Skeletal muscle satellite cell (primary cell): ENCODE data around the gene RANGAP1.

ENCODE experiments used
- H3K27me3 ChIP-seq: 2 replicates; pipeline ENCODE4 v1.7.0; 2013; ENCODE audit warnings: low read length; ENCODE audit not compliant: control insufficient read depth, insufficient read depth
- H3K36me3 ChIP-seq: 2 replicates; pipeline ENCODE4 v1.7.0; 2013; ENCODE audit warnings: mild to moderate bottlenecking, control low read depth, low read length; ENCODE audit not compliant: insufficient read depth
- H3K4me1 ChIP-seq: 2 replicates; pipeline ENCODE4 v1.7.0; 2013; ENCODE audit warnings: low read length; ENCODE audit not compliant: control insufficient read depth, insufficient read depth
- H3K4me2 ChIP-seq: 2 replicates; pipeline ENCODE4 v1.7.0; 2013; ENCODE audit warnings: mild to moderate bottlenecking, low read length
- H3K4me3 ChIP-seq: 2 replicates; pipeline ENCODE4 v1.7.0; 2013; ENCODE audit warnings: low read length
- H3K9ac ChIP-seq: 2 replicates; pipeline ENCODE4 v1.7.0; 2013; ENCODE audit warnings: mild to moderate bottlenecking, low read depth, low read length, moderate library complexity
- H3K9me3 ChIP-seq: replicated peaks from 2 replicates; pipeline ENCODE4 v1.7.0; 2013; ENCODE audit warnings: mild to moderate bottlenecking, control low read depth, low read length

RANGAP1 gene

GRCh38 chr22:41226723-41227655 is 59.0 kb downstream of the RANGAP1 start:
- no peaks in the 10 kb centered on the region for H3K4me1 ChIP-seq
- H3K4me2 ChIP-seq = no peak overlapping the region
- H3K9ac ChIP-seq = no peak overlapping the region
- no peaks in the 10 kb centered on the region for H3K9me3 ChIP-seq
- peaks cover 57% of the 10 kb centered on the region for H3K36me3 ChIP-seq
- H3K4me3 ChIP-seq = no peak overlapping the region
- H3K27me3 ChIP-seq = no peaks in the 10 kb centered on the region

- no peaks in the 10 kb centered on the region for H3K4me1 ChIP-seq
- H3K27me3 ChIP-seq = no peaks in the 10 kb centered on the region
- H3K4me3 ChIP-seq = no peak overlapping the region
- peaks cover 64% of the 10 kb centered on the region for H3K36me3 ChIP-seq
- no peak overlapping the region for H3K9ac ChIP-seq
- H3K4me2 ChIP-seq = no peak overlapping the region
- no peaks in the 10 kb centered on the region for H3K9me3 ChIP-seq
Observed at GRCh38 chr22:41223535-41223934, 62.5 kb downstream of the RANGAP1 start.

GRCh38 chr22:41222846-41223507 is 63.0 kb downstream of the RANGAP1 start:
- no peaks in the 10 kb centered on the region for H3K9me3 ChIP-seq

GRCh38 chr22:41217553-41218157 is 68.3 kb downstream of the RANGAP1 start:
- Histone ChIP-seq H3K36me3 (peaks cover 27% of the 10 kb centered on the region), H3K9ac (peak overlapping the region; percentile 65), H3K4me3 (peak overlapping the region; percentile 35)

More at GRCh38 chr22:41222846-41223507, 63.0 kb downstream of the RANGAP1 start:
- no peak overlapping the region for H3K4me2 ChIP-seq
- H3K4me1 ChIP-seq = peaks cover 2% of the 10 kb centered on the region
- H3K9ac ChIP-seq = no peak overlapping the region
- H3K27me3 ChIP-seq = no peaks in the 10 kb centered on the region
- no peak overlapping the region for H3K4me3 ChIP-seq
- H3K36me3 ChIP-seq = peaks cover 60% of the 10 kb centered on the region

GRCh38 chr22:41216984-41217383 is 69.0 kb downstream of the RANGAP1 start:
- Histone ChIP-seq H3K27me3 (no peaks in the 10 kb centered on the region), H3K9ac (peak overlapping the region; percentile 65), H3K4me1 (peaks cover 16% of the 10 kb centered on the region), H3K9me3 (no peaks in the 10 kb centered on the region), H3K36me3 (peaks cover 27% of the 10 kb centered on the region), H3K4me2 (peak overlapping the region; percentile 74), H3K4me3 (peak overlapping the region; percentile 35)

More at GRCh38 chr22:41217553-41218157, 68.3 kb downstream of the RANGAP1 start:
- Histone ChIP-seq H3K4me2 (peak overlapping the region; percentile 74), H3K9me3 (no peaks in the 10 kb centered on the region), H3K27me3 (no peaks in the 10 kb centered on the region), H3K4me1 (peaks cover 16% of the 10 kb centered on the region)

GRCh38 chr22:41215926-41216325 is 70.1 kb downstream of the RANGAP1 start:
- H3K36me3 ChIP-seq = peaks cover 21% of the 10 kb centered on the region
- no peak overlapping the region for H3K4me3 ChIP-seq
- H3K9ac ChIP-seq = no peak overlapping the region
- H3K4me1 ChIP-seq = peaks cover 16% of the 10 kb centered on the region
- no peaks in the 10 kb centered on the region for H3K27me3 ChIP-seq
- H3K9me3 ChIP-seq = no peaks in the 10 kb centered on the region
- H3K4me2 ChIP-seq = no peak overlapping the region

GRCh38 chr22:41215409-41215808 is 70.6 kb downstream of the RANGAP1 start:
- Histone ChIP-seq H3K4me3 (no peak overlapping the region), H3K4me1 (peaks cover 16% of the 10 kb centered on the region), H3K9ac (no peak overlapping the region), H3K9me3 (no peaks in the 10 kb centered on the region), H3K36me3 (peaks cover 19% of the 10 kb centered on the region), H3K27me3 (no peaks in the 10 kb centered on the region), H3K4me2 (no peak overlapping the region)

- Histone ChIP-seq H3K9ac (no peak overlapping the region), H3K27me3 (no peaks in the 10 kb centered on the region), H3K9me3 (no peaks in the 10 kb centered on the region), H3K4me2 (no peak overlapping the region), H3K4me1 (peaks cover 5% of the 10 kb centered on the region), H3K36me3 (peaks cover 13% of the 10 kb centered on the region), H3K4me3 (no peak overlapping the region)
Observed at GRCh38 chr22:41206719-41207118, 79.3 kb downstream of the RANGAP1 start.

- H3K27me3 ChIP-seq = no peaks in the 10 kb centered on the region
- H3K4me2 ChIP-seq = peak within 1 kb of the TSS; percentile 98
- peaks cover 9% of the 10 kb centered on the region for H3K36me3 ChIP-seq
- peaks cover 5% of the 10 kb centered on the region for H3K4me1 ChIP-seq
- H3K4me3 ChIP-seq = peak within 1 kb of the TSS; percentile 98
- peak within 1 kb of the TSS; percentile 91 for H3K9ac ChIP-seq
- H3K9me3 ChIP-seq = no peaks in the 10 kb centered on the region
Observed at GRCh38 chr22:41204992-41205900, 80.7 kb downstream of the RANGAP1 start, which contains the start of gene L3MBTL2. L3MBTL2 (plus strand) TSS chr22:41205312; CDS start chr22:41205363, 51 bp downstream.

GRCh38 chr22:41204066-41204465 is 81.9 kb downstream of the RANGAP1 start:
- Histone ChIP-seq H3K4me1 (peaks cover 5% of the 10 kb centered on the region), H3K9ac (no peak overlapping the region)

More at GRCh38 chr22:41204066-41204465, 81.9 kb downstream of the RANGAP1 start:
- no peak overlapping the region for H3K4me2 ChIP-seq
- H3K4me3 ChIP-seq = no peak overlapping the region
- H3K36me3 ChIP-seq = peaks cover 3% of the 10 kb centered on the region
- H3K9me3 ChIP-seq = no peaks in the 10 kb centered on the region
- H3K27me3 ChIP-seq = no peaks in the 10 kb centered on the region
